ENCODE results near the gene ABR.

ABR gene

DNA sequence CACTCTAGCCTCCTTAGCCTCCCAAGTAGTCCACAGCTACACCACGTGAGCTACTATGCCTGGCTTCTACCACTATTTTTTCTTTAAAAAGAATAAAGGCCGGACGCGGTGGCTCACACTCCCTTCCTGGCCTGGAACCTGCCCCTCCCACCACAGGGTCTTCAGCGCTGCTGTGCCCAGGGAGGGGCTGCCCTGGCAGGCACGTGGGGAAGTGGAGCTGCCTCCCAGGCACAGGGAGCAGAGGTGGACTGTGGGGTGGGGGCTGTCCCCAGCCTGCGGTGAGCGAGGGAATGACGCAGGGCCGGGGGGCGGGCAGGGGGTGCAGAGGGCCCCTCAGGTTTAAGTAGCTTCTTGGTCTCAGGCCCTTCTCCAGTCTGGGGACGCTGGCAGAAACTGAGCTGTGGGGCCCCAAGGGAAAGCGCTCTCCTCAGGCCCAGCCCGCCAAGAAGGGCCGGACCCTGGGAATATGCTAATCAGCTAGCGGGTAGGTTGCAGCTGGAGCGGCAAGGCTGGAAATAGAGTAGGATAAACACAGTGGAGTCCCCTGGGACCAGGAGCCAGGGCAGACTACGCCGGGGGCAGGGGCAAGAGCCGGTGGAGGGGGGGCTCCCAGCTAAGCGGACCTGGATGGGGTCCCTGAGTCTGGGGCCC is 136.1 kb downstream of the ABR start:
- DNase-seq, result no peak

DNA sequence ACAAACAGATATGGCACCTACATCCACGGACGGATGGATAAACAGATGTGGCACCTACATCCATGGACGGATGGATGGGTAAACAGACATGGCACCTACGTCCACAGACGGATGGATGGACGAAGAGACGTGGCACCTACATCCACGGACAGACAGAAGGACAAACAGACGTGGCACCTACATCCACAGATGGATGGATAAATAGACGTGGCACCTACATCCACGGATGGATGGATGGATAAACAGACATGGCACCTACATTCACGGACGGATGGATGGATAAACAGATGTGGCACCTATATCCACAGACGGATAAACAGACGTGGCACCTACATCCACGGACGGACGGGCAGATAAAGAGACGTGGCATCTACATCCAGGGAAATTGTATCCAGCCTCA is 137.3 kb downstream of the ABR start:
- DNase-seq, result no peak

DNA sequence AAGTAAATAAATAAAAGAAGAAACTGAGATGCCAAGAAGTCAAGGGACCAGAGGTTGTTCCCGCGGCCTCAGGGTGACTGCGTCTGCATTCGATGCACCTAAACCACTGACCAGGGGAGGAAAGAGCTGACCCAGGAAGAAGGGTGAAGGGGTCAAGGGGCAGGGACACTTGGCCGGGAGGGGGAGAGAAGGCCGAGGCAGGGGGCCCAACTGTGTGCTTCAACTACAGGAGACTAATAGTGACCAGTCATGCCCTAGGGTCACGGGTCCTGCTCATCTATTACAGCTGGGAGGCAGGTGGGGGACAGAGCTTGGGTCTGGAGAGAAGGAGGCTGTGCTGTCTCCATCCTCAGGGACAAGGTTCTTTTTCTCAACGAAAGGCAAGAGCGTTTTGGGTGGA is 138.0 kb downstream of the ABR start:
- DNase-seq, result no peak

DNA sequence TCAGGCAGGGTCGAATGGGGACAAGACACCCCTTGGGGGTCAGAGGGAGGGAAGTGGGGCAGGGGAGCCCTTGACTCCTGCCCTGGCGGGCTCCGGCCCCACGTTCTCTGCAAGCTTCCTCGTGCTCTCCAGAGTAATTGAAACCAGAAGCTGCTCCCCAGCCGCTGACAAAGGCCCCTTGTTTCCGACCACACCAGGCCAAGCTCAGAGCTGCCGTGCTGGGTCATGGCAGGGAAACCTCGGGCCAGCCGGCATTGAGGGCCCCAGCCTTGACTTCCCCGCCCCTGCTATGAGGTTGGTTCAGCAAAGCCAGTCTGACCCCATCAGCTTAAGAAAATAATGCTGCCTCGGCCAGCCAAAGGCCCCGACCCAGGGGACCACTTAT is 139.6 kb downstream of the ABR start:
- DNase-seq, result no peak

DNA sequence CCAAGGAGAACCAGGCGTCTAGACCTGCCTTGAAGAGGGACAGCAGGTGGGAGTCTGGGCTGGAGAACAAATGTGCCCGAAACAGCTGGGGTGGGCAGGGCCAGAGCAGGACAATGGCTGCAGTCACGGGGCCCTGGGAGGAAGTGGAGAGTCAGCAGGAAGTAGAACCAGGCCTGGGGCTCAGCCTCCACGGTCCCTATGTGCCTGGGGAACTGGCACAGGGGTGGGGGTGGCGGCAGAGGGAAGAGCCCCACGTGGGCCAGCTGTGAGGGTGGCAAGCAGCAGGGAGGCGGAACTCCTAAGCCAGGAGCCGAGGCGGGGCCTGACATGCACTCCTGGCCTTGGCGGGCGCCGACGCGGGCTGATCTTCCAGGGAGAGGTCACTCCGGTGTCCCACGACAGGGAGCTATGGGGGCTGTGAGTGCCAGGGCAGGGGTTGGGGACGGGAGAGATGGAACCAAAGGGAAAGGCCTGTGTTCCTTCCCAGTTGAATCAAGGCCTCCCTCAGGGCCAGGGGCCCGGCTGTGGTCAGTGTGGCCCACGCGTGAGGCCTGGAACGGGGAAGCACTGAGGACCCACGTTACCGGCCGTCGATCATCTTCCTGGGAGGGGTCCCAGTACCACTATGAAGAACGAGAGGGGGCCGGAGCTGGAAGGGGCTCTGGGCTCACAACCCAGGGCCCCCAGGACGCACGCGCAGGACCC is 140.1 kb downstream of the ABR start:
- DNase-seq, result peak; percentile 11

DNA sequence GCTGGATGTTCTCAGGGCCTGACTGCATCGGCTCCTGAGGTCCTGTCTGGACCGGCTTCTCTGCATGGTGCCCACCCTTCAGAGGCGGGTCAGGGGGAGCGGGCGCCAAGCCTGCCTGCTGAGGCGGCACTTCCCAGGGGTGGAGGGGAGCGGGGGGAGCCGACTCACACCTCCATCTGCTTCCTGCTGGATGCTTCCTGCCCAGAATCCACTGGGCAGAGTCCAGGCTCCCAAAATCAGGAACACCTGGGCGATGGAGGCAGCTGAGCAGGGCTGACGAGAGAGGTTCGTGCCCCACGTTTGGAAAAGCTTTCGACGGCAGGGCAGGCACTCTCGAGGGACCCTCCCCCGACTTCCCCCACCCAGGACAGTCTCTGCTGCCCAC is 140.7 kb downstream of the ABR start:
- DNase-seq, result no peak

DNA sequence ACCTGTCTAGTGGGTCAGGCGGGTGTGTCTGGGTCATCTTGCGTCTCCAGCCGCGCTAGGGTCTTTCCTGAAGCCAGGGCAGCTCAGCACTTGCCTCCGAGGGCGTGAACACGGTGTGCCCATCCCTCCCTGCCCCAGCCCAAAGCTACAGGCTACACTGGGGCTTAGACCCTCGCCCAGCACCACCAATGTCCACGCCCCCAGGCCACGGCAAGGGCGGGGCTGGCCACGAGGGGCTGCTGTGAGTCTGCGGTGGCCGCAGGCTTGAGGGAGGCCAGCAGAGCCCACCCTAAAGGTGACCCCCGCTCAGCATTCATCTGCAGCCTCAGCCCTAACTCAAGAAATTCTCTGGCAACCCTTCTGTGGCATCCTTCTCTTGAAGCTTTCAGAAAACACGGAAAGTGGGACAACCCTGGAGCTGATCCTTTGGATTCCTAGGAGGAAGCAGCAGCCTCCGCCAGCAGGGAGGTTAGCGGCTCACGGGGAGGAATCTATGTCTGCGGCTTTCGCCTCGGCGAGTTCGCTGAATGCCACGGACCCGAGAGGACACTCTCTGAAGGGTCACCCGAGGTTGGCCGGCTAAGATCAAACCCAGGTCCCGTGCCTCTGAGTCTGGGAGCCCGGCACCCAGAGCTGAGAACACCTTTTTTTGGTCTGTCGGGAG is 141.2 kb downstream of the ABR start:
- no peak for DNase-seq

DNA sequence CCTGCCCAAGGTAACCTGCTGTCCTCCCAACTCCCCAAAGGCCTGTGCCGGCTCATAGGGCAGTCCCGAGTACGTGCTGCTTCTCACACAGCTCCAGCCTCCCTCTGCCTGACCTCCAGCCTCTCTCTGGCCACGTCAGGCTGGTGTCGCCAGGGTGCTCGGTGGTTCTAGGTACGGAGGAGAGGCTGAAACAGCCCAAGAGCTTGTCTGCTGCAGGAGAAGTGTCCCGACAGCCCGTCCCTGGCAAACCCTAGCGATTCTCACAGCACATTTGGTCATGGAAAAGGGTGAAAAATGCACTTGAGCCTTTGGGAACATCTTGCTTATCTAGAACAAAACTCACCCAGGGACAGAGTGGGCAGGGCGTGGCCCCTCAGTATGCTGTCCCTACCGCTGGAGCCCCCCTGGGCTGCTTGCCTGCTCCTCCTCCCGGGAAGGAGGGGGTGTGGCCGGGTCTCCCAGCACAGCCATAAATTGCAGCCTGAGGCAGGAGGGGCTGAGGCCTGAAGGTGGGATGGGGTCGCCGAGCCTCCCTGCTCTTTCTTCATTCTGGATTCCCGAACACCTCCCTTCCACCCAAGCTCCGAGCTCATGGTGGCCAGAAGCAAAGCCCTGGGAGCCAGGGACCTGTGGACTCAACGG is 142.4 kb downstream of the ABR start:
- DNase-seq, result no peak

DNA sequence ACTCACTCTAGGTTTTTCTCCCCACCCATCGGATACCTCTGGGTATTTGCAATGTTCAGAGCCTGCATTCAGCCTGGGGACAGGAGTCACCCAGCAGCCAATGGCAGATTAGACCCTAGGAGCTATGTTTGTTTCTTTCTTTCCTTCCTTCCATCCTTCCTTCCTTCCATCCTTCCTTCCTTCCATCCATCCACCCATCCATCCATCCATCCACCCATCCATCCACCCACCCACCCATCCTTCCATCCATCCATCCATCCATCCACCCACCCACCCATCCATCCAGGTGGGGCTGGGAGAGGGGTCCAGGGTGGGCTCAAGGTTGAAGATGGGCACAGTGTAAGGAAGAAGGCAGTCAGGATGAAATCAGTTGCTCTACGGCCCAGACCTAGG is 142.9 kb downstream of the ABR start:
- DNase-seq, result no peak

DNA sequence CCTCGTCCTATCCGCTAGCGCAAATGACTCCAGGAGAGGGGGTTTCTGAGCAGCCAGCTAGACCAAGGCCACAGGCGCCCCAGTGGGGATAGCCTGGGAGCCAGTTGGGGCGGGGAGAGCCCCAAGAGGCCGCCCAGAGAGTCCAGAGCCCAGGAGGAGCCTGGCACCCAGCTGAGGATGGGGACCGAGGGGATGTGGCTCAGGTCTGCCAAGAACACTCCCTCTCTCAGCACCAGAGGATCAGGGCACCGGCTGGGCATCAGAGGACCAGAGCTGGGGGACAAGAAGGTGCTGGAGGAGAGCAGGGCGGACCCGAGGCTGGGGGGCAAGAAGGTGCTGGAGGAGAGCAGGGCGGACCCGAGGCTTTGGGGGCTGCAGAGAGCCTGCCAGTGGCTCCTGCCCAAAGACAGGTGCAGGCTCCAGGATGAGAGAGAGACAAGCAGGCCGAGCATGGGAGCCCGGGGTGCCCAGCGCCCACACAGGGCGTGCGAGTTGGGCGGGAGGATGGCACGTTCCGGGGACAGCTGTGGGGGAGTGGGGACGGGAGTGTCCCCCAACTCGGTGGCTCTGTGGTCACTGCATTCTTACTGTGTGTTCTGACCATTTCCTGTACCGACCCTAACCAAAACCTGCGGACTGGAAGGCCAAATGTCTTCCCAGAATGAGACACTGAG is 143.5 kb downstream of the ABR start:
- DNase-seq, result no peak

DNA sequence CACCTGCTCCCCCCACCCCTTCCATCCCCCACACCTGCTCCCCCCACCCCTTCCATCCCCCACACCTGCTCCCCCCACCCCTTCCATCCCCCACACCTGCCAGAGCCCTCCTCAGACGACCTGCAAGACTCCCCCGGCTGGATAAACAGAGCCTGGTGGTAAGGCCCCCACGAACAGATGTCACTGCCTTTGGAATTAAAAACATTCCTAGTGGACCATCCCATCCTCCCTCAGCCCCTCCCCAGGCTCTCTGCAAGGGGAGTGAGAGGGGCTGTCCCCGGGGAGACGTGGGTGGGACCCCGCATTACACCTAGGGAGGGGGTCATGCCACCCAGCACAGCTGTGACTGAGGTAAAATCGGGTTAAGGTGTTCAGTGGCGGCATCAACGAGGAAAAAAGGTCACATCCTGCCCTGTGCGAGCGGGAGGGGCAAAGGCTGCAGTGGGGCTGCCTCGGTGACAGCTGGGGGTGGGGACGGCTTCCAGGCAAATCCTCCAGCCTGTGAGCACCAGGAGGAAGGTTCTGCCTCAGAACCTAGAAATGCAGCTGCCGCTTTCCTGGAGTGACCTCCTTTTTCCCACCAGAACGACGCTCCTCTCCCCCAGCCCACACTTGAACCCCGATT is 144.1 kb downstream of the ABR start:
- no peak for DNase-seq

DNA sequence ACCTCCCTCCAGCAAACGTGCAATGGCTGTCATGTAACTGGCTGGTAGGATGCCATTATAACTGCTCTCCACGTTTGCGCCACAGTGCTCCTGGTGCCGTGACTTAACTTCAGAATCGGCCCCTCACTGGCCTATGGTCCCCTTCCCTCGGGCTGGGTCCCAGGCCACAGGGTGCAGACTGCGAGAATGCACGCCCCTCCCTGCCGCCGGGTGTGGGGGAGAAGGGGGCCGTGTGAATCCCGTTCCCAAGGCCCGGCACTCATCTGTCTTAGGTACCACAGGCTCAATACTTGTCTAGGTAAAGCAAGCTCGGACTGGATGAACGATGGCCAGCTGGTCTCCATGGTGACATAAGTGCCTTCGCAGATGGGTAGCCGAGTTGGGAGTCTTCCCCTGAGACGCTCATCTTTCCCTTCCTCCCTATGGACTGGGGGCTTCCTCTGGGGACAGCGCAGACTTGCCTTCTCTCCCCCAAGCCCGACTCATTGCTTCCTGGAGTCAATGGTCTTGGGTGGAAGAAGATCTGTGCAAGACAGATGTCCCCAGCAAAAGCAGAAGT is 145.1 kb downstream of the ABR start:
- DNase-seq, result peak; percentile 47

DNA sequence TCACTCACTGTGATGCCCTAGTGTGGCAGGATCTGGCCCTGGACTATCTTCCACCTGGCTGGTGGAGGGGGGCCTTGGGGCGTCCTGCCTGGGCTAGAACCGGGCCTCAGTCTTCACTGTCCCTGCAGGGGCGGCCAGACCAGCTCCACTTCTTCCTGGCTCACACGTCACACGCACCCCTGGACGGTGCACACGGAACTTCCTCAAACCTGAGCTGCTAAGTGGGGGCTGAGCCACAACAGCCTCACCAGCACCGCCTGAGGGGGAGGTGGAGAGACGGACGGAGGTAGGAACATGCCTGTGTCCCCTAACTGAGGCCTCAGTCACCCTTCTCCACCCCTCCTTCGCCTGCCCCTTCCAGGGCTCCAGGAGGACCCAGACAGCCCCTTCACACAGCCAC is 146.3 kb downstream of the ABR start:
- no peak for DNase-seq

DNA sequence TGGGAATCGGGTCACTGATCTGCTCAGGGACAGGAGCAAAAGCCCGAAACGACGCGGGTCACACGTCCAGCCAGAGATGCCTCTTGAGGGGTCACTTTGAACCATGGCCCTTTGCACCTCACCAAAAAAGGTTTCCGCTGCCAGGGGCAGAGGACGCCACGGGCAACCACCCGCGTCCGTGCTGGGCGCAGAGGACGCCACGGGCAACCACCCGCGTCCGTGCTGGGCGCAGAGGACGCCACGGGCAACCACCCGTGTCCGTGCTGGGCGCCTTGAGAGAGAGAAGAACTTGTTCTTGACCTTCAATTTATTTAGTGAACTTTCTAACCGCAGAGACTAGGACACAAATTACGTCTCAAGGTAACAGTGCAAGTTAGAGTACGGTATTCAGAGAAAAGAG is 147.4 kb downstream of the ABR start:
- no peak for DNase-seq

DNA sequence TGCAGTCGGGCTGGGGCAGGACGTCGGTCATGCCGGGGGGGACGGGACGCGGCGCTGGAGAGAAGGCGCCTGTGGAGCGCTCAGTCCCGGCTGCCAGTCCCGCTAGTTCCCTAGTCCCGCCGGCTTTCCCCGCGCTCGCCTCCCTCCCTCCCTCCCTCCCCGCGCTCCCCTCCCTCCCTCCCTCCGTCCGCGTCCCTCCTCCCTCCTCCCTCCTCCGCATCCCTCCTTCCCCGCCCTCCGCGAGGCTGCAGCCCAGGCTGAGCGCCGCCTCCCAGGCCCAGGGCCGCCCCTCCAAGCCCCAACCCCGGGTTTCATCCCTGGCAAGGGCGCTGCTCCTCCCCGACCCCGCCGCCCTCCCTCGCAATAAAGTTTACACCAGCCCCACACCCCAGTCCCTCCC is 148.1 kb downstream of the ABR start:
- DNase-seq, result no peak

DNA sequence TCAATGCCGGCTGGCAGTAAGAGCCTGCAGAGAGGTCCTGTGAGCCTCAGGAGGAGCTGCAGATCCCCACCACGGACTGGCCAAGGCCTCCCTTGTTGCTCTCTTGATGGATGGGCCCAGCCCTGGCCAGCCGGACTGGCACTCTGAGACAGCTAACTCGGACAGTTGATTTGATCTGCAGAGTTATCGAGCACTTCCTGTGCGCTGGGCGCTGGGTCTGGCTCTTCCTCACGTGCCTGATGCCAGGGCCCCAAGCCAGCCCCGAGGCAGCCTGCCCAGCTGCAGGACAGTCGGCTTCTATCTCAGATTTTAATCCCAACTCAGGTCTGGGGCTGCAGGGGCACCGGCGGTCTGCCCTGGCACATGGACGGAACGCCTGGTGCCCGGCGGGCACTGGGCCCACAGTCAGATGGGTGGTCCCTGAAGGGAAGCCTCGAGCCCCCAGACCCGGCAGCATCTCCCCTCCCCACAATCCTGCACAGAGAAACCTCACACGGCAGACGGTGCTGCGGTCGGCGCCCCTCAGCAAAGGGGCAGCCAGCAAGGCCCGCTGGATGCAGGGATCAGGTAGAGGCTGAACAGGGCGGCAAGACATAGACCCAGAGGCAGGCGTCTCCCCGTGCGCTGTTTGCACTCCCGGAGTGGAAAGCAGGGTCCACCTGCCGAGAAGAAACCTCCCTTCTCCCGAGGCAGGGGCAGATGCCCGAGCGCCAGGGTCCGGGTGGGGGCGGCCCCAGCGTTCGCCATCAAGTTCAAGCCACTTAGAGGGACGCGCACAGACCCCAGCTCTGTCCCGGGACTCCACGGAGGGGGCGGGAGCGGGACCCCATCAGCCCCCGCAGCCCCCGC is 148.9 kb downstream of the ABR start:
- no peak for DNase-seq

DNA sequence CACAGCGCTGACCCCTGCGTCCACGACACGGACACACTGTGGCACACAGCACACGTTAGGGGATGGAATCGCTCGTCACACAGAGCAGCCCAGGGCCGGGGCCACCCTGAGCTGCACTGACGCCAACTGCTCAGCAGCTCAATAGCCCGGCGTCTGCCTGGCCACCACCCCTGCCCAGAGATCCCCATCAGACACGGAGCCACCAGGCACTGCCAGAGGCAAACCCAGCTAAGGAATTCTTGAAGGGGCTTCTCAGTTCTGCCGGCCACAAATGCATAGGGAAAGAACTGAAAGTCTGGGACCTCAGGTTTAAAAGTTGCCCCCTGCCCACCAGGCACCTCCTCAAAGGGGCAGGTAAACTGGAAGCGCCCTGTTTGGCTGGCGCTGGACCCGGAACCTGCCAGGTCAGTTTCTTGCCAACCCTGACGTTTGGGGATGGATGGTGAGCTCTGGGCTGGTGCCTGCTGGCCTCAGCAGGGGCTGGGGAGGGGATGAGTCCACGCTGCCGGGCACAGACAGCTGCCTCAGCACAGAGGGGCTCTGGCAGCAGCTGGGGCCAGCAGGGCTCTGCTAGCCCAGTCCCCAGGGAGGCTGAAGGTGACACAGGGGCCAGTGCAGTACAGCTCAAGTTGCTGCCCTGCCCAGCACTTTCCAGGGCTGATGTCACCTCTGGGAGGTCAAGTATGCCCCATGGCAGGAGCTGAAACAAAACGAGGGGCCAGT is 149.7 kb downstream of the ABR start:
- DNase-seq, result no peak

DNA sequence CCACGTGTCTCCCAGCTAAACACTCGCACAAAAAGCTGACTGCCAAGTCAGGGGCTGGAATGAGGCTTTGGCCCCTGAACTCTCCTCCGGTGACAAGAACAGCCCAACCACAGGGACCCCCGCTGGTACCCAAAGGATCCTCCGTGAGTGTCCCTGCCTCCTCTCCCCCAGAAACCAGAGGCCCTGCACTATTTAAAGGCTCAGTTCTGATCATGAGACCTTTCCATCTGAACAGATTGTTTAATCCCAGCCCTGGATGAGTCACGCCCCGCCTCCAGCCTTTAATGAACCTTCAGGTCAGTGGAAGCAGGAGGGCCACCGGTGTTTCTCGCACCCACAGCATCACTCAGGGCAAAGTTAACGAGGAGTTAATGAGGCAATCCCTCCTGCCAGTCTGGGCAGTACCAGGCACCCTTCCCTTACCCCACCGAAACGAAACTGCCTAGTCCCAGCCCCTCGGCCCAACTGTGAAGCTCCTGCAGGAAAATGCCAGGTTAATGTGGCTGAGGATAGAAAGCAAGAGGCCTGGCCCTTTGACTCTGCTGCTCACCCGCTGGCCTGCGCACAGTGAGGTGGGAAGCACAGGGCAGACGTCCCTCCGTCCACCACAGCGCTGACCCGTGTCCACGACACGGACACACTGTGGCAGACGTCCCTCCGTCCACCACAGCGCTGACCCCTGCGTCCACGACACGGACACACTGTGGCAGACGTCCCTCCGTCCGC is 150.4 kb downstream of the ABR start:
- no peak for DNase-seq

DNA sequence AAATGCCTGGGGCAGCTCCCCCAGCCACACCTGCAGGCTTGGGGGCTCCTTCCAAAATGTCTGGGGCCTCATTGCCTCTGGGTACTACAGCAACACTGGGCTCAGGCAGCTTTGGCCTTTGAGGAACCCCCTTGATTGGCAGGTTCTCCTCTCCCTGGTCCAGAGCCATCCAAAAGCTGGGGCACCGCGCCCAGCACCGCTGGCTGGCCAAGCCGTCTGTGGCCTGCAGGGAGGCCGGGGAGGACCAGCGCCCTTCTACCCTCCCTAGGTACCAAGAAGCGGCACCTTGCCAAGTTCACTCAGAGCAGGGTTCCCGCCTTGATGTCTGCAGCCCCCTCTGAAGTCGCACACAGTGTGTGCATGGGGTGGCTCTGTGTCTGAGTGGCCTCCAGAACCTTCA is 152.7 kb downstream of the ABR start:
- no peak for DNase-seq

DNA sequence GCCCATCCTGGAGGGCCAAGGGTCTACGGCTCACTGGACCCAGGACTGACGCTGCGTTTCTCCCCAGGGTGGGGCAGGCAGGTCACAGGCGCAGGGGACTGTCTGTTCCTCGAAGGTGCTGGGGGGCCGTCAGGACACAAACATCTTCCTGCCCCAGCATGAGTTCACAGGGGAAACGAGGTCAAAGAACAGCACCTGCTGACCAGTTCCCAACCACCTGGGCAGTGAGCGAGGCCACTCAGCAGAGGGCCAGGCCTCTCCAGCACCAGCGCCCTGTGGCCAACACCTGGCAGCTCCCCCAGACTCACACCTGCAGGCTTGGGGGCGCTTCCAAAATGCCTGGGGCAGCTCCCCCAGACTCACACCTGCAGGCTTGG is 153.2 kb downstream of the ABR start:
- no peak for DNase-seq
